ENCODE data around the gene PHF5A.
A peak's percentile ranks its signal among the peaks of the same experiment; 100 is the strongest.
"Not testable (repeated sequence)": the region's sequence is repeated elsewhere in the genome, so short reads cannot be mapped to it uniquely, and the experiment has no call there.

Gene PHF5A

DNA sequence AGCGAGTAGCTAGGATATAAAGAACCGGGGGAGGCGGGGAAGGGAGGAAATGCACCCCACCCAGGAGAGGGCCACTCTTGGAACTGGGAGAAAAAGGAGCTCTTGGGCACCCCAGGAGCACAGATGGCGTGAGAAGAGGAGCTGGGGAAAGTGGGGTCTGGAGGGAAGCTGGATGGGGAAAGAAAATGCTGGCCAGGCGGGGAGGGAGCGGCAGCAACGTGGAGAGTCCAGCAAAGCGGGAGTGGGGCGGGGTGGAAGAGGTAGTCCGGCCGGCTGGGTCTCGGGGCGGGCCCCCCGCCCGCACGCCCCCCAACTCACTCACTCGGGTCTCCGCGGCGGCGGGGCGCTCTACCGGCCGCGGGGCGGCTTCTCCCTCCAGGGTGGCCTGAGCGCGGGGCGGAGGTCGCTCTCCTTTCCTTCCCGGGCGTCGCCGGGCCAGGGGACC, 22.4 kb downstream of the PHF5A start:
- no peak for FAIRE-seq

DNA sequence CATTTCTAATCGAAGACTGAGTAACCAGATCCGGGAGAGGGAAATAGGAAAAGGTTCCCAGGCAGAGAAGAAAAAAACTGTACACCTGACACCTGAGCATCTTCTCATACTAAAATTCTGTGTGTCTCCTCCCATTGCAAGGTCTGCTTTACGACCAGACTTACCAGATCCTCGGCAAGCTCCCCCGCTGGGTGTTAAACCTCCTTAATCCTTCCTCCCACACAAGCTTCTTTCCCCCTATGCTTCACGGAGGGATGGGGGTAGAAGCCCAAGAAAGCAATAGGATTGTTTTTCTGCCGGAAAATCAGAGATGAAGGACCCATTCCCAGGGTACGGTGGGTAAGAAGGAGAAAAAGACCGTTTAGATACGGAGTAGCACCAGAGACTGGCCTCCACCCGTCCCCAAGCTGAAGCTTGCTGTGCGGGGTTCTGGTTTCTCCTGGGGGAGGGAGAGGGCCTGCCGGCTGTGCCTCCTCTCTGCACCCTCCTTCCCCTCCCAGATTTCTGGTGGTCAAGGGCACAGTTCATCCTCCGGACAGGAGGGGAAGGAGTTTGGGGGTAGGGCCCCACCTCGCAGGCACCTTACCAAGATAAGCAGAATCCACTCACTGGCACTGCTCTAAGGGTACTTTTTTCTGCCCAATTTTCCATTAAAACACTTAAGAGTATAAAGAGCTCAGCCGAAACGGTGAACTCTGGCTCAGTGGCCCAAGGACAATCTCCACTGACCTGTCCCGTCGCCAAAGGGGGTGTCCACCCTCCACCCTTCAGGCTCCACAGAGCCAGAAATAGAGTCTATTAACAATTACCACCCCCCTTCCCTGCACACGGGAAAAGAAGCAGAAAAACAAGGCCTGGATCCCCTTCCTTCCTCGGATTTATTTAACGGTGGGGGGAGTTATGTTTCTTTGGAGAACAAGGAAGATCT, 23.1 kb downstream of the PHF5A start:
- no peak for FAIRE-seq

DNA sequence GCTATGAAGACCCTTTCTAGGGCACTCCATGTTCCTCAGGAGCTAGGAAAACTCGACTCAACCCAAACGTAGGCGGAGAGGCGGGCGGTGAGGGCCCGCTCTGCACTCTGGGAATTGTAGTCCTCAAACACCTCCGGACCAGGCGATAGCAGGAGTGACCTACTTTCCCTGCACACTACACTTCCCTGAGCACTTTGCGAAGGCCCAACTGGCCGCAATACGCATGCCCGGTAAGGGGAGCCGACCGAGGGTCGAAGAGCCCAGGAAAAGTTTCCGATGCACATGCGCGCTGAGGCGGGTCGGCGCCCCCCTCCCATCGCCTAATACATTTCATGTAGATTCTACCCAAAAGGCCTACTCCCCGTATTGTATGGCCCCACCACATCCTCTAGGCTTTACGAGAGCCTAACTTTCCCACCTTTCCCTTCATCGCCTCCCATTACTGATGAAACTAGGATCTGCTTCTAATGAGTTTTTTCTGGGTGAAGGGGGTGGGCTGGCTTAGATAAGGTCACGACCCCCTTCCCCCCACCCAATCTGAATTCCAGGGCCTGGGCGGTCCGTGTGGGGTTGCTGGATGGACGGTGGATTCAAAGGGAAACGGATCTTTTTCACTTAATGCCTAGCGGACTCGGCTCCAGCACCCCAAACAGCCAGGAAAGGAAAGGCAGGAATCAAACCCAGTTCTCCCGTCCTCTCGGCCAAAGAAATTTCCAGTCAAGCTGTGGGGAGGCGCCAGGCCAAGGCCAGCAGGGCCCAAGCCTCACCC, 23.9 kb downstream of the PHF5A start:
- peak; percentile 98 for FAIRE-seq

DNA sequence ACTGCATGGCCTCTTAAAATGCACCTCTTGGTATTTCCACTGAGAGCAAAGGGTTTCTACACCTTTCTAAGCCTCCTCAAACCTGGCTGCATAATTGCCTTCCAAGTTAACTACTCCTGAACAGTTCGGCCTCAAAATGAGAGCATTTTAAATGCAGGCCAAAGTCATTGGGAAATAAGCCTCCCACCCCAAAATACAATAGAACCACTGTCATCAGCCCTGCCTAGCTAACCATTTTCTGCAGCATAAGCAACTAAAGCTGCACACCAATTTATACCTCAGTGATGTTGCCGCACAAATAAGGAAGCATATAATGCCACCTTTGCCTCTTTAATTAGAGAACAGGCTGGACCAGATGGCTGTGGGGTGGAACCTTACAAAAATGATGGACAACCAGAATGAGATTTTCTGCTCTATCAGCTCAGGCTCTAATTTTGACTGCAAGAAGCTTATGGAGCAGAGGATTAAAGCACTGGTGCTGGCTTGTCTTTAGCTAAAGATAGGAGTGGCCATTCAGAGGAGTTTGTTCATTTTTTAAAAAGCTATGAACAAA, 26.2 kb downstream of the PHF5A start:
- no peak for FAIRE-seq

DNA sequence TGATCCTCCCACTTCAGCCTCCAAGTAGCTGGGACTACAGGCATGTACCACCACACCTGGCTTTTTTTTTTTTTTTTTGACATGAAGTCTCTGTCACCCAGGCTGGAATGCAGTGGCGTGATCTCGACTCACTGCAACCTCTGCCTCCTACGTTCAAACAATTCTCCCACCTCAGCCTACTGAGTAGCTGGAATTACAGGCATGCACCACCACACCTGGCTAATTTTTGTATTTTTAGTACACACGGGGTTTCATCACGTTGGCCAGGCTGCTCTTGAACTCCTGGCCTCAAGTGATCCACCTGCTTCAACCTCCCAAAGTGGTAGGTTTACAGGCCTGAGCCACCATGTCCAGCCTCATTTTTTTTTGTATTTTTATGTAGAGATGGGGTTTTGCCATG, 28.0 kb downstream of the PHF5A start:
- not testable (repeated sequence) for FAIRE-seq

DNA sequence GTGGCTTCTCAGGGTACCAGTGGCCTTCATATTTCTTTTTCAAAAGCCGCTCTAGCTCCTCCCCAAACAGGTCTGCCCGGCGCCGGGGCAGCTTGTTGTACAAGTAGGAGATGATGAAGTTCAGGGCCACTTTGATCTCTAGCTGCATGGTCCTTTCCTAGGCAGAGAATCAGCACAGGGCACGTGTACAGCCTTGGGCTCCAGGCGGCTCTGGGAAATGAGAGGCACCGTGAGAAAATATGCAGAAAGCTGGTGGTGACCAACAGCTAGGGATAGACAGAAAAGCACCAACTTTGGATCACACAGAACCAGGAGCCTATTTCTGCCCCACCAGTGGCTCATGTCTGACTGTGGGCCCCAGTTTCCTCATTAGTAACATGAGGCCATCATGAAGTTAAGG, 31.3 kb downstream of the PHF5A start:
- no peak for FAIRE-seq

DNA sequence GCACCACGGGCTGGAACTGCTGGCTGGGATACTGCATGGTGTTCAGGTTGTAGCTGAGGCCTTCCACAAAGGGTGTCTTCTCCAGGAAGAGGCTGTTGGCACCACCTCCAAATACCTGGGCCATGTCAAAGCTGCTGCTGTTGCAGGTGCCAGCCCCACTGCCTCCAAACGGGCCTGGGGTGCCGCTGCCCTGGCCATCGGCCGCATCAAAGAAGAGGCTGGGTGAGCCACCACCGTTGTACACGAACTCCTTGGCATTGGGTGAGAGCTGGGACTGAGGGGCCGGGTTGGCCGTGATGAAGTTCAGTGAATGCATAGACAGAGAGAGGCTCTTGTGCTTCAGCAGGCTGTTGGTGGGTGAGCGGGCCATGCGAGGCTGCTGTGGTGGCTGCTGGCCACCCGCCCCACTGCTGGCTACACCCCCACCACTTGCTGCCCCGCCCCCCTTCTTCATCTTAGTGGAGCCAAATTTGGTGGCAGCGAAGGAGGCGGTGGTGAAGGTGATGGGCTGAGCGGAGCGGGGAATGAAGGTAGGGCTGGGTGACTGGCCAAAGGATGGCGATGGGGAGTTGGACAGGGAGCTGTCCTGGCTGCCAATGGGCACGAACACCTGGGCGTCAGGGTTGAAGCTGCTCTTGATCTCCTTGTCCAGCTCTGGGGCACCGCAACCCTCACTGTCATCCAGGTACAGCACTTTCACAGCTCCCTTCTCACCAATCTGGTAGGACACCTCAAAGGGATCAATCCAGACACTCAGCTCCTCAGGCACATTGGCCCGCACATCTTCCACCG, 32.0 kb downstream of the PHF5A start:
- FAIRE-seq, result no peak

DNA sequence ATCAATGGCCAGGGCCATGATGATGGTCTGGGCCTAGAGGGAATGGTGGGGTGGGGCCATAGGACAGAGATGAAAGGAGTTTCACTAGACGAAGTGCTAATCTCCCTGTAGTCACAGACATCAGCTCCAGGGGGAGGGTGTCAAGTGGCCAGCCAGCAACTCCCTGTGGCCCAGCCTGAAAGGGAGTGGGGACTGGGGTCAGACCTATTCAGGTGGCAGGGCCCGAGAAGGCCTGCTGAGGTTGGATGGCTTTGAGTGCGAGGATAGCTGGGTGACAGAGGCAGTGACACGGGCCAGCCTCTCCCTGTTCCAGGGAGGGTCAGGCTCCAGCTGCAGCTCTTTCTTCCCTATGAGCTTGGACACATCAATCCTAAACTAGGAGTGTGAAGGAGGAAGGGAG, 32.9 kb downstream of the PHF5A start:
- FAIRE-seq, result no peak

DNA sequence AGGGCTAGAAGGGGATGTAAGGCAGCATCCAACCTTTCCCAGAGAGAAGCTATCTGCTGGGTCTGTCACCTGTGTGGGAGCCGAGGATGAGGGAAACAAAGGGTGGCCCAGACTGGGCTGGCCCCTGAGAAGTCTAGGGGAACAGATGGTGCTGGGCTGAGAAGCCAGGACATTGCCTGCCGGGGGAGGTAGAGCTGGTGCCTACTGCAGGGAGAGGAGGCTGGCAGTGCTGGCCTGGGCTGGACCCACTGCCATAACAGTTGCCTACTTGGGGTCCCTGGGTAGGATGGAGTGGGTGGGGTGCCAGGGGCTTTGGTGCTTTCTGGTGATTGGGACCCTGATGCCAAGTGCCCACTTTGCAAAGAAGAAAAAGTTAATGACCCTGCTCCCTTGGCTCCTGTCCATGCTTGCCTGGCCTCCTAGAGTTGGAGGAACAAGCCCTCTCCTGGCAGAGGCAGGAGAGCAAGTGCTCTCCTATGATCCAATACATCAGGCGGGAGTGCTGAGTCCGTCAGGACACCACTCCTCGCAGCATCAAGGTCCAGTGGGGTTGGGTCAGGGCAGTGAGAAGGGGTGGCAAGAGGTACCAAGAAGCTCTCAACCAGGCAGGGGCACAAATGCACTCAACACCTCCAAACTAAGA, 34.0 kb downstream of the PHF5A start:
- FAIRE-seq, result not testable (repeated sequence)

DNA sequence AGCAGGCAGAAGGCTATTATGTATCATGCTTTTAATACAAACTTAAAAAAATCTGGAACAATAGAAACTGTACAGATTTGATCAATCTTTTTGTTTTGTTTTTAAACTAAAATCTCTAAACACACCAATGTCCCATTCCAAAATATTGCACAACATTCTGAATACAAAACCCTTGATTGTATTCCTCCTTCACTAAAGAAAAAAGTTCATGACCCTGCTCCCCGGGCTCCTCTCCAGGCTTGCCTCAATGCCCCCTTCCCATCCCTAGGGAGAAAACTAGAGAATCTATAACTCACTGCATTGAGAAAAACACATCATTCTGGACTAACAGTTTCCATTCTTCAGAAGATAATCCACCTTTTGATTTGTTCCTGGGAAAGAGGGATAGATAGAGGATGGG, 35.0 kb downstream of the PHF5A start:
- FAIRE-seq, result not testable (repeated sequence)

DNA sequence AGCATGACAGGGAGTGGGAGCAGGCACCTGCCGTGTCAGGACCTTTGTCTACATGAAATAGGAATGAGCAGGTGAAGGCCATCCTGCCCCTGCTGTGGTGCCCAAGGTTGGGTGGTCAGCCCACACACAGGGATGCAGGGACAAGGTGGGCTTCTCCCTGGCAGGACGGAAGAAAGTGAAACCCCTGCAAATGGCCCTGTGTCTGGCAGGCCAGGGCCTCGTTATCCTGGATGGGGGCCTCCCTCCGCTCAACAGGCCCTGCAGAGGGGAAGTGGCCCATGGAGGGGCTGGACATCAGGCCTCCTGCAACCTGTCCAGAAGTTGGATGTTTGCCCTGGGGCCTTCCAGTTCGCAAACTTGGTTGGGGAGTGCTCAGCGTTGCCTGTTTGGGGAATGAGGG, 36.8 kb downstream of the PHF5A start:
- no peak for FAIRE-seq

DNA sequence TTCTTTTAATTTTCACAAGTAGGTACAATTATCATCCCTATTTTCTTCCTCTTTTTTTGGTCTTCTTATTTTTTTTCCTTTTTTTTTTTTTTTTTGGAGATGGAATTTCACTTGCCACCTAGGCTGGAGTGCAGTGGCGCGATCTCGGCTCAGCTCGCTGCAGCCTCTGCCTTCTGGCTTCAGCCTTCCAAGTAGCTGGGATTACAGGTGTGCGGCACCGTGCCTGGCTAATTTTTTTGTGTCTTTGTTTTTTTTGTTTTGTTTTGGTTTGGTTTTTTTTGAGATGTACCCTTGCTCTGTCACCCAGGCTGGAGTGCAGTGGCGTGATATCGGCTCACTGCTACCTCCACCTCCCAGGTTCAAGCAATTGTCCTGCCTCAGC, 38.5 kb downstream of the PHF5A start:
- no peak for FAIRE-seq

DNA sequence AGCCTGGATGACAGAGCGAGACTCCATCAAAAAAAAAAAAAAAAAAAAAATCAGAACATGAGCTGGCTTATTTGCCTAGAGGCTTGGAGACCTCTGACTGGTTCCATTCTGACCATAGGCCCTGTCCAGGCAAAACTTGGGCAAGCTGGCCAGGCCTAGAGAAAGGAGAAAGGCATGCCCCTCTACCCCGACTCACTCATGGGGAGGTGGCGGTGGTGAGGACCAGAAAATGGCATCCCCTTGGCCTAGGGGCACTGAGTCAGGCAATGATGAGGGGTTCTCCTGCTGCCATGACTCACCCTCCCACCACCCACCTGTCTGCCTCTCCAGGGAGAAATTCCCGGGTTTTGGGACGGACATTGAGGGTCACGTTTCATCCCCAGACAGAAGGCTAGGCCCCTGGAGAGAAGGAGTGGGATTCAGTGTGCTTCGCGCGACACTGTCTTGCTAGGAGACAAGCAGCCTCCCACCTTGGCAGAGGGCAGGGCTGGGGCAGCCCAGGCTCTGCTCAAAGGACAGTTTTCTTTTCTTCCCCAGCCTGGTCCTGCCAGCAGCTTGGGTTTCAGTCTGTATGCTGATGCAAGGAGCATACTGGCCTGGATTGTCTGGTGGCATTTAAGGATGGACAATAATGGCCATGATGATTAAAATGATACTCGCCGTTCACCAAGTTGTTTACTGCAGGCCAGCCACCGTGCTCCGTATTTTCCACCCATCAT, 39.1 kb downstream of the PHF5A start:
- FAIRE-seq, result no peak

DNA sequence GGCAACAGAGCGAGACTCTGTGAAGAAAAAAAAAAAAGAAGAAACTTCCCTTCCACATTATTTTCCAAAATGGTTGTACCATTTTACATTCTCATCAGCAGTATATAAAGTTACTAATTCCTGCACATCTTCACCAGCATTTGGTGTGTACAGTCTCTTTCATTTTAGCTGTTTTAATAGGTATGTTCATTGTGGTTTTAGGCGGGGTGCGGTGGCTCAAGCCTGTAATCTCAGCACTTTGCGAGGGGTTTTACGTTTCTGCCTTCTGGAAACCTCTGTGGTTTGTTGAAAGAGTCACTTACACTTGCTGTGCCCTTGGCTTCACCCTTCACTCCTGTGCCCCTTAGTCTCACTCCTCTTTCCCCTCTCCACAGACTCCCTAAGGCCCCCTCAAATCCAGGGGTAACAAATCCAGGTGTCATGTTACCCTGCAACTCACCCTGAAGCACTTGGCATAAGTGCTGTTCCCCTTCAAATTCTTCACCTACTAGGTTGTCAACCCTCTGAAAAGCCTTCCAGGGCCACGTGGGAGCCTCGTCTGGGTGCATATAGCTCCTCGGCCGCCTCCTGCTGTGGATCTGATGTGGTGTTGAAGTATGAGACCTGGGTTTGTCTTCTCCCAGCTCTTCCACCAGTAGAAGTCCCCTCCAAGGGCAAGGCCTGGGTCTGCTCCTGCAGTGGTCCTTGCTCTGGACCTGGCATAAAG, 42.7 kb downstream of the PHF5A start:
- FAIRE-seq, result no peak

DNA sequence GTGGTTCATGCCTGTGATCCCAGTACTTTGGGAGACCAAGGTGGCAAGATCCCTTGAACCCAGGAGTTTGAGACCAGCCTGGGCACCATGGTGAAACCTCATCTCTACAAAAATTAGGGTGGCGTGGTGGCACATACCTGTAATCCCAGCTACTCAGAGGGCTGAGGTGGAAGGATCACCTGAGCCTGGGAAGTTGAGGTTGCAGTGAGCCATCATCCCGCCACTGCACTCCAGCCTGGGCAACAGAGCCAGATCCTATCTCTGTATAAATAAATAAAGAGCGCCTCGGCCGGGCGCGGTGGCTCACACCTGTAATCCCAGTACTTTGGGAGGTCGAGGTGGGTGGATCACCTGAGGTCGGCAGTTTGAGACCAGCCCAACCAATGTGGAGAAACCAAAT, 49.8 kb downstream of the PHF5A start:
- FAIRE-seq, result no peak

DNA sequence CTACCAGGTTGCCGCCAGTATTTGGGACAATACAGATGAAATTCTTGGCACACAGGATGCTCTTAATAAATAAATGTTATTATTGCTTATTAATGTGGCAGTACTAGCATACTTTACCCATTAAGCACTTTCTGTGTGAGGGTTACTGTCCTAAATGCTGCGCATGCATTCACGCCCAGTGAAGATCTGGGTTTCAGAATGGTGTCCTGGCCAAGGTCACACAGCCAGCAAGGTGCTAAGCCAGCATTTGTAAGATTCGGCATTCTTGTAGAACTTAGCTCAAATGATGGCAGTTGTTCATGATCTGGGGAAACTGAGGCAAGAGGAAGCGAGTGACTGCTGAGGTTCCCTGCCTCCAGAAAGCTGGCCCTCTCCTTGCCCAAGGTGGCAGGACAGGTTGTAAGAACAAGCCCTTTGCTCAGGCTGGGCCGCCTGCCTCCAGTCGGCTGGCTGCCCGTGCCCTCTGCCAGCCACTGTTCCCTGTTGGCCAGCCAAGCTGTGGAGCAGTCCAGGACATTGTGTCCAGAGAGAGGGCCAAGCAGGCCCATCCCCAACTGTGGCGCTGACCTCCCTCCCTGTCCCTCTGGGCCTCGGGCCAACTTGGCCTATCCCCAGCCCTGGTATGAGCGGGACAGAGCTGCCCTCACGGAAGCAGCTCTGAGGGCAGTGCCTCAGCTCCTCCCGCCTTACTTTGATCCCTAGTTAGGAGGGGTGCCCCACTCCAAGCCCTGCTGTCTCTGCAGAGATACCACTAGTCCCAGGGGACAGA, 50.7 kb downstream of the PHF5A start:
- FAIRE-seq, result no peak

DNA sequence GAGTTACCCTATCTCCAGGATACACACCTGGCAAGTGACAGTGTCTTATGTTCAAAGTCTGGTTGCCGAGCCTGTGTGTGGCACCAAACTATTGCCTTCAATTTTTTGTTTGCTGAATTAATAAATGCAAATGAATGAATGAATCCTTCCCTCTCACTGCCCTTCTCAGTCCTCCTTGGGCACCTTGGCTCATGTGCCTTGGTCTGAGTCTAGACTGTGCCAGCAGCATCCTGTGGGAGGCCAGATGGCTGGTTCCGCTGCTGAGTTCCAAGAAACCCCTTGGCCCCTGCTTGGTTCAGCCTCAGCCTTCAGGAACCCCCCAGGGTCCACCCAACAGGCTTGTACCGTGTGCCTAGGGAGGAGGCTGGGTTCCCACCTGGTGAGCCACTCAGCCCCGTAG, 52.9 kb downstream of the PHF5A start:
- no peak for FAIRE-seq

DNA sequence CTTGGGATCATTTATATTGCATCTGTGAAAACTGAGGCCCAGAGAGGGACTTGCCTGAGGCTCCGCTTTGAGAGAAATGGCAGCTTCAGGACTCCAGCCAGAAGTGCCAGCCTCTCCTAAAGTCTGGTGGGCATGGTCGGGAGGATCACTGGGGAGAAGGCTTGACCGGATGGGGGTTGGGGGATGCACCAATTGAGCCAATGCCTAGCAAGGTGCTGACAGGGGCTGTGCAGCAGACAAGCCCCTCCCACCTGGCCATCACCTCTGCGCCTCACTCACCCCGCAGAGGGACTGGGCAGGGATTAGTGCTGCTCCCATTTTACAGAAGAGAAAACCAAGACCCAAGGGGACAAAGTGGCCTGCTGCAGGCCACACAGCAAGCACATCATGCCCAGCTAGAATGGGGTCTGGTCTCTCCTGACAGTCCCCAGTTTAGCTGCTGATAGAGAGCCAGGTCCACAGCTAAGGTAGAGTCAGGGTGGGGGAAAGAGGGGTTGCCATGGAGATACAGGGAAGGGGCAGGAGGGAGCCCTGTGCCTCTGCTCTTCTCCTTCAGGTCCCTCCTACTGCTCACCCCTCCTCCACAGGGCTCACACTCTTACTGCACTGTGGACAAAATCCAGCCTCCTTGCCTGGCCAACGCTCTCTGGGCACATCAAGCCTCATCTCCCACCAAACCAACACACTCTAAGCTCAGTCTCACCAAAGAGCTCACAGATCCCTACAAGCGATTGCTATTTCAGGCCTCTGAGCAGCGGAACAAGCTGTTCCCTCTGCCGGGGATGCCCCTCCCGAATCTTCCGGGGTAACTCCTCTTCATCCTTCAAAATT, 57.3 kb downstream of the PHF5A start:
- no peak for FAIRE-seq

DNA sequence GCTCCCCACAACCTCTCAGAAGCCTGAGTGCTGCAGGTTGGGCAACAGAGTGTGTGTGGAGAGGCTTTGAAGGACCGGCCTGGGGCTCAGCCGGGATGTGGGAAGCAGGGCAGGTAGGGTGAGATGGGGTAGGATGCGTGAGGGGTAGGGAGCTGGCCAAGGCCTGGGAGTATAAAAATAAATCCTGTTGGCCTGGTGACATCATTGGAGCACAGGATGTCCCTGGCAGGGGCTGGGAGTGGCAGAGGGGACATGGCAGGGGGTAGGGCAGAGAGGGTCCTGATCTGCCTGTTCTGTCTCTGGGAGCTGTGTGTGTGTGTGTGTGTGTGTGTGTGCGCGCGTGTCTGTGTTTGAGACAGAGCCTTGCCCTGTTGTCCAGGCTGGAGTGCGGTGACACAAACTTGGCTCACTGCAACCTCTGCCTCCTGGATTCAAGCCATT, 58.2 kb downstream of the PHF5A start:
- no peak for FAIRE-seq

All from G401.6 (cell line).